ENCODE measurements around the gene TTC24.
"Not testable (repeated sequence)": the region's sequence is repeated elsewhere in the genome, so short reads cannot be mapped to it uniquely, and the experiment has no call there.

Gene TTC24

DNA sequence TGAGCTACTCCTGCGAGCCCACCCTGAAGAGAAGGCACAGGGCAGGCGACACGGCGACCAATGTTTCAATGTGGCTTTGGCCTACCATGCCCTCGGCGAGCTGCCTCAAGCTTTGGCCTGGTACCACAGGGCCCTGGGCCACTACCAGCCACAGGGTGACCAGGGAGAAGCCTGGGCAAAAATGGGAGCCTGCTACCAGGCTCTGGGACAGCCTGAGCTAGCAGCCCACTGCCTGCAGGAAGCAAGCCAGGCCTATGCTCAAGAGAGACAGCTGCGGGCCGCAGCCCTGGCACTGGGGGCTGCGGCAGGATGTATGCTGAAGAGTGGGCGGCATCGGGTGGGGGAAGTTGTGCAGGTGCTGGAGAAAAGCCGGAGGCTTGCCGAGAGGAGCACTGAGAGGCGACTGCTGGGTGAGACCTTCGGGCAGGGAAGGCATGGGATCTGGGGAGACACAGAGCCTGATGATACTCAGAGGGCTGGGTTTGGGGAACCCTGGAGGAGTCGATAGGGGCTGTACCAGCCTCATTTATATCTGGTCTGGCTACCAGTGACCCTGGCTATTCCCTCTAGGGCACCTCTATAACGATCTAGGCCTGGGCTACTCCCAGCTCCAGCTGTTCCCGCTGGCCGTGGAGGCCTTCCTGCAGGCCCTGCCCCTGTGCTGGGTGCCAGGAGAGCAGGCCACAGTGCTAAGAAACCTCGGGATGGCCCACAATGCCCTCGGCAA lies 2.3 kb downstream of the TTC24 start:
- no peak for DNase-seq (ENCODE audit: low spot score)
- TF ChIP-seq, protein P1, sequence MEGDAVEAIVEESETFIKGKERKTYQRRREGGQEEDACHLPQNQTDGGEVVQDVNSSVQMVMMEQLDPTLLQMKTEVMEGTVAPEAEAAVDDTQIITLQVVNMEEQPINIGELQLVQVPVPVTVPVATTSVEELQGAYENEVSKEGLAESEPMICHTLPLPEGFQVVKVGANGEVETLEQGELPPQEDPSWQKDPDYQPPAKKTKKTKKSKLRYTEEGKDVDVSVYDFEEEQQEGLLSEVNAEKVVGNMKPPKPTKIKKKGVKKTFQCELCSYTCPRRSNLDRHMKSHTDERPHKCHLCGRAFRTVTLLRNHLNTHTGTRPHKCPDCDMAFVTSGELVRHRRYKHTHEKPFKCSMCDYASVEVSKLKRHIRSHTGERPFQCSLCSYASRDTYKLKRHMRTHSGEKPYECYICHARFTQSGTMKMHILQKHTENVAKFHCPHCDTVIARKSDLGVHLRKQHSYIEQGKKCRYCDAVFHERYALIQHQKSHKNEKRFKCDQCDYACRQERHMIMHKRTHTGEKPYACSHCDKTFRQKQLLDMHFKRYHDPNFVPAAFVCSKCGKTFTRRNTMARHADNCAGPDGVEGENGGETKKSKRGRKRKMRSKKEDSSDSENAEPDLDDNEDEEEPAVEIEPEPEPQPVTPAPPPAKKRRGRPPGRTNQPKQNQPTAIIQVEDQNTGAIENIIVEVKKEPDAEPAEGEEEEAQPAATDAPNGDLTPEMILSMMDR (IDR thresholded peaks at IDR 0.05; ENCODE audit: extremely low read depth, missing control alignments) = no peak

DNA sequence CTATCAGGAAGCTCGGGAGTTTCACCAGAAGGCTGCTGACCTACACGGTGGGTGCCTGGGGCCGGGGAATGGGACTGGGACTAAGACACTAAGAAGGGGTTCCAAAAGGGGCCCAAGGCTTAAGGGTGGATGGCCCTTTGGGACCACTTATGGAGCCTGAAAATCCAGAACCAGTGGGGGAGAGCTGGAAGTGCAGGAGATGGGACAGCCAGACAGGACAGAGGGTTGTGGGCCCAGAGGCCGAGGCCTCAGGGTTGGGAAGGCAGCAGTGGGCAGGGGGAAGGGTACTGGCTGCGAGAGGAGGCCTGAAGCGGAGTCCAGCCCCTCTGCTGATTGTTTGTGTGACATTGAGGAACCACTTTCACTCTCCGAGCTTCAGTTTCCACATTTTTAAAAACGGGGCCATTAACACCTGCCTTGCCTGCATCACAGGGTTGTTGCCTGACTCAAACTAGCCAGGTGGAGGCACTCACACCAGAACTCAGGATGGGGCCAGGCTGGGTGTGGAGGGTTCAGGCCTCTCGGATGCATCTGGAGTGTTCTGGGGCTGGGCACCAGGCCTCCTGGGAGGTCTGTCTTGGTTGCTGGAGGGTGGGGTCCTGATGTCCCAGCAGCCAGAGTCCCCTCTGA lies 3.0 kb downstream of the TTC24 start:
- DNase-seq (ENCODE audit: low spot score) = peak; percentile 40
- TF ChIP-seq, protein P1 (IDR thresholded peaks at IDR 0.05; ENCODE audit: extremely low read depth, missing control alignments) = peak; percentile 0

DNA sequence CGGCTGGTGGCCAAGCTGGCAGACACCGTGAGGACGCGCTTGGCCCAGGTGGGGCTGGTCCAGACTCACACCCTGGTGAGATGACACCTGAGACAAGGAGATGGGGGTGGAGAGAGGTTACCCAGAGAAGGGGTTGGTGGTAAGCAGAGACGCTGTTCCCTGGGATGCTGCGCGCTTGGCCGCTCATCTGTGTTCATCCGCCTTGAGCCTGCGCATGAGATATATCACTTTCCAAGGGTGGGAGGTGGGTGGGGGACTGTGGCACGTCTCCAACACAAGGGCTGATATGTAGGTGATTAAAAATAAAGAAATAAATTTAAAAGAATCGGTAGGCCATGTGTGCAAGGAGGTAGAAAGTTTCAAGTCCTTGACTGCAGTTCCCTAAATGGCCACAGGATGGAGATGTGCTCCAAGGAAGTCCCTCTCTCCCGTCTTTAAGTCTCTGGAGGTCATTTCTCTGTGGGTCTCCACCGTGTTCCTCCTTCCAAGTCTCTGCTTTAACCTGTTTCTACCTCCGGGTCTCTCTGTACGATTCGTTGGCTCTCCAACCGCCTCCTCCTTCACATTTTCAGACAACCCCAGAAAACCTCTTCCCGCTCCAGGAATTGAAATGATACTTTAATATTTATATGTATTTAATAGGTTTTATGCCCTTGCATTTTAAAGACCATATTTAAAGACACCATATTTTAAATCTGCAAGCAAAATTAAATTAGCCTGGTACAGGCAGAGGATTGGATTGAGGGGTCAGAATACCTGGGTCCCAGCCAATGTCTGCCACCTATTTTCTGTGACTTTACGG lies 4.5 kb downstream of the TTC24 start:
- peak; percentile 80 for DNase-seq (ENCODE audit: low spot score)
- TF ChIP-seq, protein P1 (IDR thresholded peaks at IDR 0.05; ENCODE audit: extremely low read depth, missing control alignments) = peak; percentile 86

DNA sequence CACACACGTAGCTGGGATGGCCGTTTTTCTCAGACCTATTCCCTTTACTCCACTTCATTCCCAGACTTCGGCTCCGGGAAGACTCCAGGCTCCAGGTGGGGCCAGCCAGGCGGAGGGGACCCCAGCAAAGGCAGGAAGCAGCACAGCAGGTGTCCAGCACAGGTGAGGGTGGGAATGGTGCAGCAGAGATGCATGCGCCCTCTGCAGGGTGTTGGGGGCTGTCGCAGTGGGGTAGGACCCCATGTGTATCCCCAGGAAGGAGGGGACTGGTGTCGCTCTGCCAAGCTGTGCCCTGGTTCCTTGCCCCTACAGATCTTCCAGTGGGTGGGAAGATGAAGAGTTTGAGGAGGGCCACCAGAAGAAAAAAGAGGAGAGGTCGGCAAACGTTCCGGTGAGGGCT lies 5.3 kb downstream of the TTC24 start:
- DNase-seq (ENCODE audit: low spot score) = peak; percentile 36
- TF ChIP-seq, protein P1 (IDR thresholded peaks at IDR 0.05; ENCODE audit: extremely low read depth, missing control alignments) = peak; percentile 8

DNA sequence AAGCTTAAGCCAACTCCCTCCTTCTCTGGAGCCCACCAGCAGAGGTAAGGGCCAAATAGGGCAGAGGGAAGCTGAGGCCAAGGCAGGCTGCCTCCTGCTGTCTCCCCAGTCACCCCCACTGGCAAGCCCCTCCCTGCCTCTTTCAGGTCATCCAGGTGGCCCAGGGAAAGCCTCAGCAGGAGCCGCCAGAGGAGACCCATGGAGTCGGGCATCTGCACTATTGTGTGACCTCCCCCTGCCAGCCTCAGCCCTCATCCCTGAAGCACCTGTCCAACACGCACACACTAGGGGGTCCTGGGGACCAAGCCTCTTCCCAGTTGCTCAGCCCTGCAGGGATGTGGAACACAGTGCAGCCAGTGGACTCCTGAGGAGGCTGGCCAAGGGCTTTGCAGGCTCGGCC lies 6.8 kb downstream of the TTC24 start:
- TF ChIP-seq, protein P1 (IDR thresholded peaks at IDR 0.05; ENCODE audit: extremely low read depth, missing control alignments) = no peak
- no peak for DNase-seq (ENCODE audit: low spot score)

DNA sequence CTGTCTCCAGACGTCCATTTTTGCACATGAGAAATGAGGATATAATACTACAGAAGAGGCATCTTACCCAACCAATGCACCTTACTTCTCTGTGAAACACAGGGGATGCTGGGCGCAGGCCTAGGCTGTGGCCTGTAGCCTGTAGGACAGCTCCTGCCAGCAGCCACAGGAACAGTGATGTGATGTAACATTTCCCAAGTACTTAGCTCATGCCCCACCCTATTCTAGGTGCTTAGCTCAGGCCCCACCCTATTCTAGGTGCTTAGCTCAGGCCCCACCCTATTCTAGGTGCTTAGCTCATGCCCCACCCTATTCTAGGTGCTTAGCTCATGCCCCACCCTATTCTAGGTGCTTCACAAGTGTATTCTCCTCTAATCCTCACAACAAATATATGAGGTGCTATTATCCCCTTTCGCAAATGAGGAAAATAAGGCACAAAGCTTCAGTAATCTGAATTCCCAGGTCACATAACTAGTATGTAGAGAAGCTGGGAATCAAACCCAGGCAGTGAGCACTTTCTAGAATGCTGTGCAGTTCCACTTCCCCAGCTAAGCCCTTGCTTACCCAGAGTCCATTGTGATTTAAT lies 7.5 kb downstream of the TTC24 start:
- DNase-seq (ENCODE audit: low spot score) = no peak

DNA sequence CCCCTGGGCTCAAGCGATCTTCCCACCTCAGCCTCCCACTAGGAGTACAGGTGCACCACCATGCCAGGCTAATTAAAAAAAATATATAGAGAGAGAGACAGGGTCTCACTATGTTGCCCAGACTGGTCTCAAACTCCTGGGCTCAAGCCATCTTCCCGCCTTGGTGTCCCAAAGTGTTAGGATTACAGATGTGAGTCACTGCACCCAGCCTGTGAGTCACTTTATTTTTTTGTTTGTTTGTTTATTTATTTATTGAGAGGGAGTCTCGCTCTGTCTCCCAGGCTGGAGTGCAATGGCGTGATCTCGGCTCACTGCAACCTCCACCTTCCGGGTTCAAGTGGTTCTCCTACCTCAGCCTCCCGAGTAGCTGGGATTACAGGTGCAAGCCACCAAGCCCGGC lies 8.4 kb downstream of the TTC24 start:
- not testable (repeated sequence) for DNase-seq (ENCODE audit: low spot score)

More for the DNA sequence above, 7.5 kb downstream of the TTC24 start:
- TF ChIP-seq, protein P1 (IDR thresholded peaks at IDR 0.05; ENCODE audit: extremely low read depth, missing control alignments) = no peak

Data from GM20000 (cell line).